ENCODE results near the gene CCT5.

DNA sequence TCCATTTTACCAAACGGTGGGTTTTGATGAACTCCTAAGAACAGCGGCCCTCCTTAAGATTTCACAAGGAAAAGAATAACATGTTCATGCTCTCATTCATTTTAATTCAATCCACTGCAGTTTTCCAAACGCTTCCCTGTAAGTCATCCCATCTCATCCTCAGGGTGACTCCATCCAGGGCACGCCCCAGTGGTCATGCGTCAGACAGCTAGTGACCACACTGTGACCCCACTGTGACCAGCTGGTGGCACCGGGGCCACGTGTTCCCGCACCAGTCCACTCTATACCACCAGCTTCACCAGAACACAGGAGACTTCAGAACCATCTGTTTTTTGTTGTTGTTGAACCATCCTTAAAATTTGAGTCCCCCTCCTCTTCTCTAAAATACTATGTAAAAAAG lies 14.7 kb upstream of the CCT5 start:
- TF ChIP-seq, protein P1, sequence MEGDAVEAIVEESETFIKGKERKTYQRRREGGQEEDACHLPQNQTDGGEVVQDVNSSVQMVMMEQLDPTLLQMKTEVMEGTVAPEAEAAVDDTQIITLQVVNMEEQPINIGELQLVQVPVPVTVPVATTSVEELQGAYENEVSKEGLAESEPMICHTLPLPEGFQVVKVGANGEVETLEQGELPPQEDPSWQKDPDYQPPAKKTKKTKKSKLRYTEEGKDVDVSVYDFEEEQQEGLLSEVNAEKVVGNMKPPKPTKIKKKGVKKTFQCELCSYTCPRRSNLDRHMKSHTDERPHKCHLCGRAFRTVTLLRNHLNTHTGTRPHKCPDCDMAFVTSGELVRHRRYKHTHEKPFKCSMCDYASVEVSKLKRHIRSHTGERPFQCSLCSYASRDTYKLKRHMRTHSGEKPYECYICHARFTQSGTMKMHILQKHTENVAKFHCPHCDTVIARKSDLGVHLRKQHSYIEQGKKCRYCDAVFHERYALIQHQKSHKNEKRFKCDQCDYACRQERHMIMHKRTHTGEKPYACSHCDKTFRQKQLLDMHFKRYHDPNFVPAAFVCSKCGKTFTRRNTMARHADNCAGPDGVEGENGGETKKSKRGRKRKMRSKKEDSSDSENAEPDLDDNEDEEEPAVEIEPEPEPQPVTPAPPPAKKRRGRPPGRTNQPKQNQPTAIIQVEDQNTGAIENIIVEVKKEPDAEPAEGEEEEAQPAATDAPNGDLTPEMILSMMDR (IDR thresholded peaks at IDR 0.05; ENCODE audit: low read length), result no peak
- no peak for TF ChIP-seq EZH2 (IDR thresholded peaks at IDR 0.05; ENCODE audit: borderline replicate concordance, low read length)

Measured in OCI-LY1 (cell line).